AG09309 (cell line): ENCODE measurements around the gene RPL3.

Experiments used
- DNase-seq: peaks from one replicate; pipeline ENCODE4 v3.0.0-alpha.2; 2010; ENCODE audit warnings: low read depth
- H3K4me3 ChIP-seq: 2 replicates; pipeline ENCODE4 v1.5.1; 2011; ENCODE audit warnings: mild to moderate bottlenecking, low read depth, low read length, moderate library complexity; ENCODE audit not compliant: control insufficient read depth
- TF ChIP-seq, protein P1 (sequence below): IDR thresholded peaks from 2 replicates; pipeline ENCODE4 v1.5.1; 2011; ENCODE audit warnings: mild to moderate bottlenecking, low read depth, low read length, inconsistent platforms; ENCODE audit not compliant: insufficient read depth, control insufficient read depth; ENCODE audit errors: missing control alignments

The RPL3 gene

DNA sequence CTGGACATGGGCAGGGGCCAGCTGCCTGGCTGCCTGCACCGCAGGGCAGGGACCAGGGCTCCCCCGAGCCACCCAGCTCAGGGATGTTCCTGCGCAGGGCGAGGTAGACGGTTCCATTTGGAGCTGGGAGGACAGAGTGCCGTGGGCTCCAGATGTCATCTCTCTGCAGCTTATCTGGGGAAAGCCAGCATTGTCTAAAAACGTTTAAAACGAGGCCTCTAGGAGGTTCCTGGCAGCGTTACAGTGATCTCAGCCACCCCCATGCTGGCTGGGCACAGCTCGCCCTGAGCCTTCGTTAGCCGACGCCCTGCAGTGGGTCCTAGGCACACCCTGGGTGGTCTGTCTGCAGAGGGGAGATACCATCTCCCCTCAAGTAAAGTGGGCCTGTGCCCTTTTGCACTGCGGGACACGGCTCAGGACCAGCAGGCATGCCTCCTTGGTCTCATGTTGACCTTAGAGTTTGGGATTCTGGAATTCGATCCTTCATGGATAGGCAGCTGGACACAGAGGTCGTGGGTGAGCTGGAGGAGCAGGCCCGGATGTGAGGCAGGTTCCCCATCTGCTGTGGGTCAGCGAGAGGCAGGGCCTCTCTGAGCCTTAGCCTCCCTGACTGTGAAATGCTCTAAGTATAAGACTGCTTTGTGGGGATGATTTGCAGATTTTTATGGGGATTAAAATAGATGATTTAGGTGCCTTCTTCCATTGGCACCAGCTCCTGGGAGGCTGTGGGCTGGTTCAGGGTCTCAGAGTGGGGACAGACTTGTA lies 44.5 kb upstream of the RPL3 start:
- TF ChIP-seq, protein P1, sequence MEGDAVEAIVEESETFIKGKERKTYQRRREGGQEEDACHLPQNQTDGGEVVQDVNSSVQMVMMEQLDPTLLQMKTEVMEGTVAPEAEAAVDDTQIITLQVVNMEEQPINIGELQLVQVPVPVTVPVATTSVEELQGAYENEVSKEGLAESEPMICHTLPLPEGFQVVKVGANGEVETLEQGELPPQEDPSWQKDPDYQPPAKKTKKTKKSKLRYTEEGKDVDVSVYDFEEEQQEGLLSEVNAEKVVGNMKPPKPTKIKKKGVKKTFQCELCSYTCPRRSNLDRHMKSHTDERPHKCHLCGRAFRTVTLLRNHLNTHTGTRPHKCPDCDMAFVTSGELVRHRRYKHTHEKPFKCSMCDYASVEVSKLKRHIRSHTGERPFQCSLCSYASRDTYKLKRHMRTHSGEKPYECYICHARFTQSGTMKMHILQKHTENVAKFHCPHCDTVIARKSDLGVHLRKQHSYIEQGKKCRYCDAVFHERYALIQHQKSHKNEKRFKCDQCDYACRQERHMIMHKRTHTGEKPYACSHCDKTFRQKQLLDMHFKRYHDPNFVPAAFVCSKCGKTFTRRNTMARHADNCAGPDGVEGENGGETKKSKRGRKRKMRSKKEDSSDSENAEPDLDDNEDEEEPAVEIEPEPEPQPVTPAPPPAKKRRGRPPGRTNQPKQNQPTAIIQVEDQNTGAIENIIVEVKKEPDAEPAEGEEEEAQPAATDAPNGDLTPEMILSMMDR, result no peak
- DNase-seq, result no peak
- no peak overlapping the region for H3K4me3 ChIP-seq

DNA sequence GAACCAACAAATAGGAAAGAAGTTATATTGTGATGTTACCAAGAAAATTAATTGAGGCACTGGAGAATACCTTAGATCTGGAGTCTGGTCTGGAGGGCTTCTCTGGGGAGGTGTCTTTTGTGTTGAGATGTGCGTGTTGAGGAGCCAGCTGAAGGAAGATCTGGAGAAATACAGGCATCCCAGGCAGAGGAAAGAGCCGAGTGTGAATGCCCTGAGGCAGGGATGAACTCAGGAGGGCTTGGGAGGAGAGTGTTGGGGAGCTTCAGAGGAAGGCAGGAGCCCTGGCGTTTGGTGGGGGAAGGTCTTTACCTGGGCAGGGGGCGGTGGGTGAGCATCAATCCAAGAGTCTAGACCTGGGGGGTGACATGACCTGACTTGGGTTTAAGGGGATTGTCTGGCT lies 43.5 kb upstream of the RPL3 start:
- DNase-seq, result no peak
- no peak overlapping the region for H3K4me3 ChIP-seq
- TF ChIP-seq, protein P1, result no peak

- TF ChIP-seq, protein P1, result no peak
- no peak overlapping the region for H3K4me3 ChIP-seq
- no peak for DNase-seq
Observed at GRCh38 chr22:39362271-39362670, 42.8 kb upstream of the RPL3 start.

DNA sequence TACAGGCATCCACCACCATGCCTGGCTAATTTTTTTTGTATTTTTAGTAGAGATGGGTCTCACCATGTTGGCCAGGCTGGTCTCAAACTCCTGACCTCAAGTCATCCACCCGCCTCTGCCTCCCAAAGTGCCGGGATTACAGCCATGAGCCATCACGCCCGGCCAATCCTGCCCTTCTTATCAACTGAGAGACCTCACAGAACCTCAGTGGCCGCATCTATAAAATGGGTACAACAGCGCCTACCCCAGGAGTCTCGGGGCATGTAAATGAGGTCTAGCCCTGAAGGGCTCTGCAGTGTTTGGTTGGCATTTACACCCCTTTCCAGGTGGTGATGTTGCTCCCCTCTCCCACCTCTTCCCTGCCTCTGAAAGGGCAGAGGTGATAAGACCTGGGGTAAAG lies 42.1 kb upstream of the RPL3 start:
- TF ChIP-seq, protein P1, result no peak
- no peak overlapping the region for H3K4me3 ChIP-seq
- DNase-seq, result no peak

DNA sequence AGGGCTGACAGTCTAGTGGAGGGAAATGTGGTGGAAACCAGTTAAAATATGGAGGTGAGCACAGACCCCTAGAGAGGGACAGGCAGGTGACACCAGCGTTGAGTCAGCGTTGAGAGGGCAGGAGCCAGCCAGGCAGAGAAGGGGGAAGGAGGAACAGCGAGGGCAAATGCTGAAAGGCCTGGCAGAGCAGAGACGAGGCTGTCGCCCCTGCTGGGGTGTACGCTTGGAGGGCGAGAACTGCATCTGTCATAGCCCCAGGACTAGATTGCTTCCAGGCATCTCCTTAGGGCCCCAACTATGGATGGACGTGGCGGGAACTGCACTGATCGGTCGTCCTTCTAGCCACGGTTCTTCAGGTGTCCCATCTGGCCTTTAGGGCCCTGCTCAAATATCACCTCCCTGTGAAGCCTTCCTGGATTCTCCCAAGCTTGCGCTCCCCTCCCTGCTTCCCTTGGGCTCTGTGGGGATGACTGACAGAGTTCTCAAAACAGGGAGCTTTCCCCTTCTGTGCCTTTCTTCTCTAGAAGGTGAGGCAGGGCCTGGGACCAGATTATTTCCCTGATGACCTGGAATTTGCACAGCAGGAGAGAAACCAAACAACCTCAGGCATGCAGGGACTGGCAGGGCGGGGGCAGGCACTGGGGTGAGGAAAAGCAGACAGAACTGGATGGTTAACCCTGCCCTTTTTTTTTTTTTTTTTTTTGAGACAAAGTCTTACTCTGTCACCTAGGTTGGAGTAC lies 41.4 kb upstream of the RPL3 start:
- no peak for DNase-seq
- TF ChIP-seq, protein P1, result no peak
- H3K4me3 ChIP-seq, result no peak overlapping the region

GRCh38 chr22:39360242-39360641 lies 40.8 kb upstream of the RPL3 start:
- H3K4me3 ChIP-seq, result no peak overlapping the region
- TF ChIP-seq, protein P1, result no peak
- DNase-seq, result no peak
